ENCODE results near the gene UBE2M.
A peak's percentile ranks its signal among the peaks of the same experiment; 100 is the strongest.

The UBE2M gene

DNA sequence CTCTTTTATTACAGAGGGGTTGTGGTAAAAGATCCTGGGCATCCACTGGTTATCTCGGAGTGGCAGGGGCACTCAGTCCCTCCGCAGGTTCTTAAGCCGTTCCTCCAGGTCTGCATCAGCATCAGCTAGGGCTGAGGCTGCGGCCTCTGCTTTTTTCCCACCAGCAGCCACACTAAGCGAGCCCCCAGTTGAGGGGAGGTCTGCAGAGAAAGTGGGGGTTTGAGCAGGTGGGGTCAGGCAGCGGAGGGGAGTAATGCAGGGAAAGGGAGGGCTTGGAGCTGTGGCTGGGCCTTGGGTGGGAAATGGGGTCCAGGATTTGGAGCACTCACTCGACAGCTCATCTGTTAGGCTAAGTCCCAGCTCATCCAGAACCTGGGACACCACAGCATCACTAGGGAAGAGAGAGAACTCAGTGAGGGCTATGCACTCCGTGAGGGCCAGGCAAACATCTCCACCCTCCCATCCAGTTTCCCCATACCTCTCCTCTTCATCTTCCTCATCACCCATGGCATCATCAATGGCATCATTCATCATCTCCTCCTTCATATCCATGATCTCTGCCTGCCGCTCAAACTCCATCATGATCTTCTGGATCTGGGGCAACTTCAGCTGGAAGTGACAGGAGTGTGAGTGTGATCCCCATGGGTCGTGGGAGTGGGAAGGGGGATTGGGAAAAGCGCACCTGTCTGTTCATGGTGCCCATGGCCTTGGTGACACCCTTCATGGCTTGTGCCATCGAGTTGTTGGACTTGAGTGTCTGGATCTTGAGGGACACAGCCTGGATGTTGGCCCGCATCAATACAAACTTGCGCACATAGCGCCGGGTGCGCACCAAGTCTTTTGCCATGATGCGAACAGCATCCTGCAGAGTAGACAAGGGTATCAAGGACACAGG is 6.6 kb downstream of the UBE2M start:
- Mint-ChIP-seq H3K4me1 (peaks cover 40% of the 10 kb centered on the region), H3K4me3 (peak overlapping the region; percentile 16 to 54 (median 22)), H3K9me3 (no peaks in the 10 kb centered on the region), H3K36me3 (ENCODE audit: low read depth) (peaks cover 63% of the 10 kb centered on the region), H3K27me3 (ENCODE audit: low read depth) (no peaks in the 10 kb centered on the region), H3K27ac (no peak overlapping the region)
- TF ChIP-seq, protein P1, sequence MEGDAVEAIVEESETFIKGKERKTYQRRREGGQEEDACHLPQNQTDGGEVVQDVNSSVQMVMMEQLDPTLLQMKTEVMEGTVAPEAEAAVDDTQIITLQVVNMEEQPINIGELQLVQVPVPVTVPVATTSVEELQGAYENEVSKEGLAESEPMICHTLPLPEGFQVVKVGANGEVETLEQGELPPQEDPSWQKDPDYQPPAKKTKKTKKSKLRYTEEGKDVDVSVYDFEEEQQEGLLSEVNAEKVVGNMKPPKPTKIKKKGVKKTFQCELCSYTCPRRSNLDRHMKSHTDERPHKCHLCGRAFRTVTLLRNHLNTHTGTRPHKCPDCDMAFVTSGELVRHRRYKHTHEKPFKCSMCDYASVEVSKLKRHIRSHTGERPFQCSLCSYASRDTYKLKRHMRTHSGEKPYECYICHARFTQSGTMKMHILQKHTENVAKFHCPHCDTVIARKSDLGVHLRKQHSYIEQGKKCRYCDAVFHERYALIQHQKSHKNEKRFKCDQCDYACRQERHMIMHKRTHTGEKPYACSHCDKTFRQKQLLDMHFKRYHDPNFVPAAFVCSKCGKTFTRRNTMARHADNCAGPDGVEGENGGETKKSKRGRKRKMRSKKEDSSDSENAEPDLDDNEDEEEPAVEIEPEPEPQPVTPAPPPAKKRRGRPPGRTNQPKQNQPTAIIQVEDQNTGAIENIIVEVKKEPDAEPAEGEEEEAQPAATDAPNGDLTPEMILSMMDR (IDR thresholded peaks at IDR 0.05; ENCODE audit: unreplicated experiment in 3 of 3), result no peak

DNA sequence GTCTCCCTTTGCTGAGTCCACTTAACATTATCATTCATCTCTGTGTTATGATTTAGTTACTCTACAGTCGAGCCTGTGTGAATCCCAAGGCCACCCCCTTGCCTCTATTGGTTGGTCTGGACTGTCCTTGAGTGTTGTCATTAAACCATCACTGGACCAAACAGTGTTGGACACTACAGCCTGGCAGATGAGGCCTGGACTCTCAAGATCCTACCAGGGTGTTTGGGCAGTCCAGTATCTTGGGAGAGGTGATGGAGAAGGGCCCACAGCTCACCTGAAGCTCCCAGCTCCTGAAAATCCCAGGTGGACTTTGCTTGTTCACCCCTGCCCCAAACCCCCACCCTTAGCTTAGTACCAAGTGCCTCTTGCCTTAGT is 7.3 kb downstream of the UBE2M start:
- Mint-ChIP-seq H3K4me3 (peak overlapping the region; percentile 4 to 71 (median 42)), H3K9me3 (no peaks in the 10 kb centered on the region), H3K4me1 (peaks cover 40% of the 10 kb centered on the region), H3K27ac (no peak overlapping the region), H3K27me3 (ENCODE audit: low read depth) (no peaks in the 10 kb centered on the region), H3K36me3 (ENCODE audit: low read depth) (peaks cover 63% of the 10 kb centered on the region)
- TF ChIP-seq, protein P1 (IDR thresholded peaks at IDR 0.05; ENCODE audit: unreplicated experiment in 3 of 3), result no peak

DNA sequence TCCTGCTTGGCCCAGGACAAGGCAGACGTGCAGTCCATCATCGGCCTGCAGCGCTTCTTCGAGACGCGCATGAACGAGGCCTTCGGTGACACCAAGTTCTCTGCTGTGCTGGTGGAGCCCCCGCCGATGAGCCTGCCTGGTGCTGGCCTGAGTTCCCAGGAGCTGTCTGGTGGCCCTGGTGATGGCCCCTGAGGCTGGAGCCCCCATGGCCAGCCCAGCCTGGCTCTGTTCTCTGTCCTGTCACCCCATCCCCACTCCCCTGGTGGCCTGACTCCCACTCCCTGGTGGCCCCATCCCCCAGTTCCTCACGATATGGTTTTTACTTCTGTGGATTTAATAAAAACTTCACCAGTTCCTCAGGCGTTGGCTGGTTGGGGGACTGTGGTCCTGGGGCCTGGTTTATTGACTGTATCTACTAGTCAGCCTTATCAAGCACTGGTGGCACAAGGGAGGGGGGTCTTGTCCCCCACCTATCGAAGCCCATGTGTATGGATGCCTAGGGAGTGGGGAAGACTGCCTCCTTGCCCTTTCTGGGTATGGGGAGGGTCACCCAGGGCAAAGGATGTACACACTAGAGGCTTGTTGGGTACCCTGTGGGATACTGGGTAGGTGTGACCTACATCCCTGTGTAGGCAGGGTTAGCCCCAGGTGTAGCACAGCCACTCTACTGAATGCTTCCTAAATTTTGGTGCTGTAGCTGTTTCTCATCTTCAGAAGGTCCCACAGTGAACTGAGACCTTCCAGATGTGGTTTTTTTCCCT is 7.9 kb downstream of the UBE2M start:
- peaks cover 46% of the 10 kb centered on the region for H3K4me1 Mint-ChIP-seq
- TF ChIP-seq, protein P1 (IDR thresholded peaks at IDR 0.05; ENCODE audit: unreplicated experiment in 3 of 3), result no peak
- no peaks in the 10 kb centered on the region for H3K27me3 Mint-ChIP-seq (ENCODE audit: low read depth)
- no peak overlapping the region for H3K27ac Mint-ChIP-seq
- H3K4me3 Mint-ChIP-seq, result peak overlapping the region; percentile 4 to 71 (median 42)
- no peaks in the 10 kb centered on the region for H3K9me3 Mint-ChIP-seq
- peaks cover 68% of the 10 kb centered on the region for H3K36me3 Mint-ChIP-seq (ENCODE audit: low read depth)

DNA sequence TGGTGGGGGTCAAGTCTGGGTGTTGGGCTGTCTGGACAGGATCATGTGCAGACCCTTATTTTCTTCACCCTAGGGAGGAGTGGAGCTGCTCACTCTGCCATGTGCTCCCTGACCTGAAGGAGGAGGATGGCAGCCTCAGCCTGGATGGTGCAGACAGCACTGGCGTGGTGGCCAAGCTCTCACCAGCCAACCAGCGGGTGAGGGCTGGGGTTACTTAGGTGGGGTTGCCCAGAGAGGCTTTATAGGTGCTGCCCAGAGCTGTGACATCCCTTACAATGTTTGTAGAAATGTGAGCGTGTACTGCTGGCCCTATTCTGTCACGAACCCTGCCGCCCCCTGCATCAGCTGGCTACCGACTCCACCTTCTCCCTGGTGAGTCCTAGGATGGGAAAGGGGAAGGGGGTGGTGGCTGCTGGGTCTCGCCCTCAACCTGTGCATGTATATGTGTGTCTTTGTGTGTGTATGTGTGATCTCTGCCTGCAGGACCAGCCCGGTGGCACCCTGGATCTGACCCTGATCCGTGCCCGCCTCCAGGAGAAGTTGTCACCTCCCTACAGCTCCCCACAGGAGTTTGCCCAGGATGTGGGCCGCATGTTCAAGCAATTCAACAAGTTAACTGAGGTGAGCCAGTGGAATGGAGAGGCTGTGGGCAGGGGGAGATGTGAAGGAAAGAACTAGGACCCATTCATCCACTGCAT is 8.6 kb downstream of the UBE2M start:
- H3K4me3 Mint-ChIP-seq, result peak overlapping the region in 2 of 3 experiments; percentile 21 to 58

DNA sequence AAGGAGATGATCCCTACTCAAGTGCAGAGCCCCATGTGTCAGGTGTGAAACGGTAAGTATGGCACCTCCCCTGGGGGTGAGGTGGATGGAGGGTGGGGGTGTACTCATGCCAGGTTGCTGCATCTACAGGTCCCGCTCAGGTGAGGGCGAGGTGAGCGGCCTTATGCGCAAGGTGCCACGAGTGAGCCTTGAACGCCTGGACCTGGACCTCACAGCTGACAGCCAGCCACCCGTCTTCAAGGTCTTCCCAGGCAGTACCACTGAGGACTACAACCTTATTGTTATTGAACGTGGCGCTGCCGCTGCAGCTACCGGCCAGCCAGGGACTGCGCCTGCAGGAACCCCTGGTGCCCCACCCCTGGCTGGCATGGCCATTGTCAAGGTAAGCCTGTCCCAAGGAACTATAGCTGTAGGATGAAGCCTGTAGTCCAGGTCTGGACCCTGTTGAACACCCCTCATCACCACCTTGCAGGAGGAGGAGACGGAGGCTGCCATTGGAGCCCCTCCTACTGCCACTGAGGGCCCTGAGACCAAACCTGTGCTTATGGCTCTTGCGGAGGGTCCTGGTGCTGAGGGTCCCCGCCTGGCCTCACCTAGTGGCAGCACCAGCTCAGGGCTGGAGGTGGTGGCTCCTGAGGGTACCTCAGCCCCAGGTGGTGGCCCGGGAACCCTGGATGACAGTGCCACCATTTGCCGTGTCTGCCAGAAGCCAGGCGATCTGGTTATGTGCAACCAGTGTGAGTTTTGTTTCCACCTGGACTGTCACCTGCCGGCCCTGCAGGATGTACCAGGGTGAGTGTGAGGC is 9.3 kb downstream of the UBE2M start:
- Mint-ChIP-seq H3K36me3 (ENCODE audit: low read depth) (peaks cover 63% of the 10 kb centered on the region), H3K4me1 (peaks cover 33% of the 10 kb centered on the region), H3K27me3 (ENCODE audit: low read depth) (peaks cover under 1% of the 10 kb centered on the region), H3K9me3 (no peaks in the 10 kb centered on the region), H3K4me3 (no peak overlapping the region), H3K27ac (no peak overlapping the region)
- TF ChIP-seq, protein P1 (IDR thresholded peaks at IDR 0.05; ENCODE audit: unreplicated experiment in 3 of 3), result no peak

More for the DNA sequence above, 8.6 kb downstream of the UBE2M start:
- Mint-ChIP-seq H3K4me1 (peaks cover 40% of the 10 kb centered on the region), H3K27me3 (ENCODE audit: low read depth) (no peaks in the 10 kb centered on the region), H3K36me3 (ENCODE audit: low read depth) (peaks cover 64% of the 10 kb centered on the region), H3K27ac (no peak overlapping the region), H3K9me3 (no peaks in the 10 kb centered on the region)
- TF ChIP-seq, protein P1 (IDR thresholded peaks at IDR 0.05; ENCODE audit: unreplicated experiment in 3 of 3), result no peak
